ENCODE results near the gene ZNF692. TPM values are rescaled to one million over a fixed set of nuclear protein-coding genes. Genes with fewer than 3 reads are reported as not detected.

Gene ZNF692
- total and polyA plus RNA-seq, 2 of the 13 experiments (the other 11 are each of a cell fraction or from before 2014, with no cell fraction given): 27.3 to 45.8 TPM

GRCh38 chr1:248862998-248863881, 4.4 kb upstream of the ZNF692 start (continued):
- TF ChIP-seq MYPOP (CRISPR knock-in tag; IDR thresholded peaks at IDR 0.05) (peak; percentile 93), ZKSCAN5 (CRISPR knock-in tag; IDR thresholded peaks at IDR 0.05) (peak; percentile 48; the same call in 1 of the 2 replicates), ZFX (CRISPR knock-in tag; IDR thresholded peaks at IDR 0.05; ENCODE audit: low read depth) (peak; percentile 88), UBTF (CRISPR knock-in tag; IDR thresholded peaks at IDR 0.05) (peak; percentile 96), RNF2 (conservative IDR thresholded peaks at IDR 0.05; ENCODE audit: low read depth) (0 out of 2 replicates have a peak, but pooled peaks have one; percentile 20), ZKSCAN8 (CRISPR knock-in tag; IDR thresholded peaks at IDR 0.05; ENCODE audit: borderline replicate concordance) (no peak), ZNF512 (CRISPR knock-in tag; IDR thresholded peaks at IDR 0.05) (0 out of 2 replicates have a peak, but pooled peaks have one; percentile 50), ZBTB4 (CRISPR knock-in tag; IDR thresholded peaks at IDR 0.05; ENCODE audit: borderline replicate concordance) (no peak), ZNF260 (CRISPR knock-in tag; IDR thresholded peaks at IDR 0.05; ENCODE audit: borderline replicate concordance, low read depth) (no peak), ZNF451 (CRISPR knock-in tag; IDR thresholded peaks at IDR 0.05) (peak; percentile 11; the same call in 1 of the 2 replicates), PAWR (CRISPR knock-in tag; IDR thresholded peaks at IDR 0.05; ENCODE audit: borderline replicate concordance) (0 out of 2 replicates have a peak, but pooled peaks have one; percentile 82), SSRP1 (CRISPR knock-in tag; IDR thresholded peaks at IDR 0.05) (no peak), ZNF513 (CRISPR knock-in tag; conservative IDR thresholded peaks at IDR 0.05) (no peak), ZNF768 (CRISPR knock-in tag; IDR thresholded peaks at IDR 0.05) (peak; percentile 83), CENPT (CRISPR knock-in tag; IDR thresholded peaks at IDR 0.05; ENCODE audit: low read depth) (peak; percentile 66; the same call in 1 of the 2 replicates), GMEB2 (CRISPR knock-in tag; IDR thresholded peaks at IDR 0.05; ENCODE audit: low read depth) (no peak)

Data from HepG2 (cell line).